ENCODE measurements around the gene RPN2.

RPN2 gene

GRCh38 chr20:37192137-37192854 lies 13.2 kb downstream of the RPN2 start:
- DNase-seq (ENCODE audit: low read depth, low spot score): peak; percentile 90
- TF ChIP-seq CTCF (IDR thresholded peaks at IDR 0.05; ENCODE audit: low read depth, low read length): peak; percentile 97
- in situ Hi-C loops (cut with HindIII; ENCODE audit: low sequenced_read_pairs): no loop called here
- H3K4me3 ChIP-seq (ENCODE audit: low read depth, low read length): no peak overlapping the region

GRCh38 chr20:37193226-37193625 lies 14.1 kb downstream of the RPN2 start:
- no peak overlapping the region for H3K4me3 ChIP-seq (ENCODE audit: low read depth, low read length)
- in situ Hi-C loops (cut with HindIII; ENCODE audit: low sequenced_read_pairs): no loop called here
- TF ChIP-seq CTCF (IDR thresholded peaks at IDR 0.05; ENCODE audit: low read depth, low read length): no peak
- DNase-seq (ENCODE audit: low read depth, low spot score): no peak

GRCh38 chr20:37193821-37194220 lies 14.7 kb downstream of the RPN2 start:
- DNase-seq (ENCODE audit: low read depth, low spot score): no peak
- H3K4me3 ChIP-seq (ENCODE audit: low read depth, low read length): no peak overlapping the region
- no peak for TF ChIP-seq CTCF (IDR thresholded peaks at IDR 0.05; ENCODE audit: low read depth, low read length)
- in situ Hi-C loops (cut with HindIII; ENCODE audit: low sequenced_read_pairs): no loop called here

- in situ Hi-C loops (cut with HindIII; ENCODE audit: low sequenced_read_pairs): no loop called here
Observed at GRCh38 chr20:37194621-37195417, 15.7 kb downstream of the RPN2 start.

GRCh38 chr20:37198932-37199660 lies 20.0 kb downstream of the RPN2 start:
- TF ChIP-seq CTCF (IDR thresholded peaks at IDR 0.05; ENCODE audit: low read depth, low read length): no peak
- no peak overlapping the region for H3K4me3 ChIP-seq (ENCODE audit: low read depth, low read length)
- no peak for DNase-seq (ENCODE audit: low read depth, low spot score)
- in situ Hi-C loops (cut with HindIII; ENCODE audit: low sequenced_read_pairs): no loop called here

More at GRCh38 chr20:37194621-37195417, 15.7 kb downstream of the RPN2 start:
- no peak for DNase-seq (ENCODE audit: low read depth, low spot score)
- no peak for TF ChIP-seq CTCF (IDR thresholded peaks at IDR 0.05; ENCODE audit: low read depth, low read length)
- H3K4me3 ChIP-seq (ENCODE audit: low read depth, low read length): no peak overlapping the region

GRCh38 chr20:37200376-37200775 lies 21.2 kb downstream of the RPN2 start:
- TF ChIP-seq CTCF (IDR thresholded peaks at IDR 0.05; ENCODE audit: low read depth, low read length): no peak
- no peak for DNase-seq (ENCODE audit: low read depth, low spot score)
- in situ Hi-C loops (cut with HindIII; ENCODE audit: low sequenced_read_pairs): no loop called here
- H3K4me3 ChIP-seq (ENCODE audit: low read depth, low read length): no peak overlapping the region
